DOHH2 (cell line): Measurements from ENCODE around the gene RBM20.

Source experiments
- H3F3A ChIP-seq: fragments of 200-600 bp; sonication (generic), shearing (Covaris generic); 2 replicates; pipeline ENCODE4 v1.6.0; 2016; ENCODE audit warnings: antibody characterized with exemption, mild to moderate bottlenecking; ENCODE audit not compliant: control insufficient read depth, insufficient read depth
- H3K27ac ChIP-seq: fragments of 200-600 bp; sonication (generic); 2 replicates; pipeline ENCODE4 v1.5.1; 2014; ENCODE audit warnings: low read depth, mild to moderate bottlenecking, low read length, moderate library complexity
- H3K27me3 ChIP-seq: fragments of 200-600 bp; sonication (generic); 2 replicates; pipeline ENCODE4 v1.6.1; 2014; ENCODE audit warnings: mild to moderate bottlenecking, low read length, mixed read lengths; ENCODE audit not compliant: control insufficient read depth
- H3K36me3 ChIP-seq: fragments of 200-600 bp; sonication (generic); 2 replicates; pipeline ENCODE4 v1.6.1; 2014; ENCODE audit warnings: mild to moderate bottlenecking, low read length, moderate library complexity, mixed read lengths; ENCODE audit not compliant: control insufficient read depth
- H3K4me1 ChIP-seq: fragments of 200-600 bp; sonication (generic); 2 replicates; pipeline ENCODE4 v1.6.1; 2014; ENCODE audit warnings: mild to moderate bottlenecking, low read length, mixed read lengths; ENCODE audit not compliant: control insufficient read depth
- H3K4me2 ChIP-seq: fragments of 200-600 bp; sonication (generic); 2 replicates; pipeline ENCODE4 v1.6.0; 2014; ENCODE audit warnings: mild to moderate bottlenecking, low read length, moderate library complexity
- H3K4me3 ChIP-seq: fragments of 200-600 bp; sonication (generic); 2 replicates; pipeline ENCODE4 v1.5.1; 2014; ENCODE audit warnings: mild to moderate bottlenecking, low read length, mixed read lengths
- H3K79me2 ChIP-seq: fragments of 200-600 bp; sonication (generic); 2 replicates; pipeline ENCODE4 v1.6.1; 2014; ENCODE audit warnings: mild to moderate bottlenecking, low read length, mixed read lengths; ENCODE audit not compliant: control insufficient read depth
- H3K9me2 ChIP-seq: fragments of 200-600 bp; sonication (generic); replicated peaks from 2 replicates; pipeline ENCODE4 v1.6.1; 2014; ENCODE audit warnings: mild to moderate bottlenecking, low read length, mixed read lengths; ENCODE audit not compliant: control insufficient read depth
- H3K9me3 ChIP-seq: fragments of 200-600 bp; sonication (generic); 2 replicates; pipeline ENCODE4 v1.6.1; 2014; ENCODE audit warnings: antibody characterized with exemption, low read length, mixed read lengths; ENCODE audit not compliant: control insufficient read depth, insufficient read depth
- H4K20me1 ChIP-seq: fragments of 200-600 bp; sonication (generic); 2 replicates; pipeline ENCODE4 v1.6.0; 2014; ENCODE audit warnings: low read depth, mild to moderate bottlenecking, antibody characterized with exemption, low read length, moderate library complexity; ENCODE audit not compliant: control insufficient read depth, insufficient read depth
- CTCF ChIP-seq: fragments of 200-600 bp; sonication (generic); IDR thresholded peaks from one replicate; pipeline ENCODE4 v1.5.1; 2014; ENCODE audit warnings: antibody characterized with exemption, mild to moderate bottlenecking, low read depth, low read length; ENCODE audit not compliant: poor library complexity, severe bottlenecking
- EZH2phosphoT487 ChIP-seq: fragments of 200-600 bp; sonication (generic); IDR thresholded peaks from 2 replicates; pipeline ENCODE4 v1.6.1; 2017; ENCODE audit warnings: borderline replicate concordance, mild to moderate bottlenecking, antibody characterized with exemption, low read length, moderate library complexity, mixed read lengths

The RBM20 gene

GRCh38 chr10:110845192-110845755 is 201.1 kb downstream of the RBM20 start:
- peaks cover 96% of the 10 kb centered on the region for H3K4me1 ChIP-seq
- peak overlapping the region; percentile 30 for H3K4me3 ChIP-seq
- no peaks in the 10 kb centered on the region for H3K9me3 ChIP-seq
- 0 out of 2 replicates have a peak, but pooled peaks cover 3% of the 10 kb centered on the region for H3K36me3 ChIP-seq
- no peaks in the 10 kb centered on the region for H3K27me3 ChIP-seq
- H3K4me2 ChIP-seq: peak overlapping the region; percentile 95
- H3K27ac ChIP-seq: peak overlapping the region; percentile 17; the same call in 1 of the 2 replicates
- H3F3A ChIP-seq: peaks cover 10% of the 10 kb centered on the region; the same call in 1 of the 2 replicates
- no peaks in the 10 kb centered on the region for H3K9me2 ChIP-seq
- H4K20me1 ChIP-seq: no peaks in the 10 kb centered on the region
- TF ChIP-seq EZH2phosphoT487 (no peak), CTCF (no peak)
- 0 out of 2 replicates have a peak, but pooled peaks cover 6% of the 10 kb centered on the region for H3K79me2 ChIP-seq

GRCh38 chr10:110845756-110846620 is 201.9 kb downstream of the RBM20 start:
- TF ChIP-seq EZH2phosphoT487 (no peak), CTCF (no peak)
- H3K4me2 ChIP-seq: peak overlapping the region; percentile 95

GRCh38 chr10:110847374-110847773 is 203.2 kb downstream of the RBM20 start:
- Histone ChIP-seq H3K4me1 (peaks cover 75% of the 10 kb centered on the region), H3K4me2 (no peak overlapping the region), H3F3A (peaks cover 12% of the 10 kb centered on the region; the same call in 1 of the 2 replicates), H3K4me3 (no peak overlapping the region), H3K9me2 (no peaks in the 10 kb centered on the region), H3K27ac (no peak overlapping the region), H4K20me1 (no peaks in the 10 kb centered on the region), H3K9me3 (no peaks in the 10 kb centered on the region), H3K27me3 (no peaks in the 10 kb centered on the region), H3K79me2 (0 out of 2 replicates have a peak, but pooled peaks cover 6% of the 10 kb centered on the region), H3K36me3 (0 out of 2 replicates have a peak, but pooled peaks cover under 1% of the 10 kb centered on the region)
- TF ChIP-seq CTCF (no peak), EZH2phosphoT487 (no peak)

More at GRCh38 chr10:110845756-110846620, 201.9 kb downstream of the RBM20 start:
- Histone ChIP-seq H3F3A (peaks cover 10% of the 10 kb centered on the region; the same call in 1 of the 2 replicates), H3K27me3 (no peaks in the 10 kb centered on the region), H3K4me1 (peaks cover 89% of the 10 kb centered on the region), H3K27ac (peak overlapping the region; percentile 17; the same call in 1 of the 2 replicates), H3K9me3 (no peaks in the 10 kb centered on the region), H4K20me1 (no peaks in the 10 kb centered on the region), H3K4me3 (no peak overlapping the region; the same call in 1 of the 2 replicates), H3K79me2 (0 out of 2 replicates have a peak, but pooled peaks cover 6% of the 10 kb centered on the region), H3K9me2 (no peaks in the 10 kb centered on the region), H3K36me3 (0 out of 2 replicates have a peak, but pooled peaks cover 3% of the 10 kb centered on the region)
